GM12878 (cell line): ENCODE data around the gene OR10A3.

Source experiments
- BMI1 ChIP-seq: fragments of 450-650 bp; IDR thresholded peaks from 2 replicates; pipeline ENCODE4 v1.6.1; 2016; ENCODE audit warnings: mild to moderate bottlenecking, moderate library complexity, borderline replicate concordance
- SIN3A ChIP-seq: IDR thresholded peaks from 2 replicates; pipeline ENCODE4 v1.6.1; 2012; ENCODE audit warnings: low read depth, low read length, improper control_type of control experiment
- SMAD1 ChIP-seq: fragments of 450-650 bp; IDR thresholded peaks from 2 replicates; pipeline ENCODE4 v1.6.1; 2018; ENCODE audit warnings: mild to moderate bottlenecking, low read depth; ENCODE audit not compliant: partially characterized antibody

- TF ChIP-seq SMAD1 (no peak), BMI1 (no peak), SIN3A (no peak)
Observed at GRCh38 chr11:7898666-7899283, 42.7 kb downstream of the OR10A3 start.
